GM18505 (cell line): ENCODE data around the gene BRMS1.

ENCODE experiments used
- ATAC-seq: cut with Tn5 transposase; IDR thresholded peaks from one replicate; pipeline ENCODE4 v1.9.1; 2021; ENCODE audit not compliant: unreplicated experiment
- POLR2A ChIP-seq: IDR thresholded peaks from 4 replicates; pipeline ENCODE4 v1.6.1; 2011; ENCODE audit warnings: borderline replicate concordance; ENCODE audit not compliant: insufficient read depth, insufficient read length; ENCODE audit errors: extremely low read depth

BRMS1 gene

GRCh38 chr11:66289548-66290329, 55.2 kb downstream of the BRMS1 start:
- no peak for TF ChIP-seq POLR2A
- ATAC-seq, result peak; percentile 26

DNA sequence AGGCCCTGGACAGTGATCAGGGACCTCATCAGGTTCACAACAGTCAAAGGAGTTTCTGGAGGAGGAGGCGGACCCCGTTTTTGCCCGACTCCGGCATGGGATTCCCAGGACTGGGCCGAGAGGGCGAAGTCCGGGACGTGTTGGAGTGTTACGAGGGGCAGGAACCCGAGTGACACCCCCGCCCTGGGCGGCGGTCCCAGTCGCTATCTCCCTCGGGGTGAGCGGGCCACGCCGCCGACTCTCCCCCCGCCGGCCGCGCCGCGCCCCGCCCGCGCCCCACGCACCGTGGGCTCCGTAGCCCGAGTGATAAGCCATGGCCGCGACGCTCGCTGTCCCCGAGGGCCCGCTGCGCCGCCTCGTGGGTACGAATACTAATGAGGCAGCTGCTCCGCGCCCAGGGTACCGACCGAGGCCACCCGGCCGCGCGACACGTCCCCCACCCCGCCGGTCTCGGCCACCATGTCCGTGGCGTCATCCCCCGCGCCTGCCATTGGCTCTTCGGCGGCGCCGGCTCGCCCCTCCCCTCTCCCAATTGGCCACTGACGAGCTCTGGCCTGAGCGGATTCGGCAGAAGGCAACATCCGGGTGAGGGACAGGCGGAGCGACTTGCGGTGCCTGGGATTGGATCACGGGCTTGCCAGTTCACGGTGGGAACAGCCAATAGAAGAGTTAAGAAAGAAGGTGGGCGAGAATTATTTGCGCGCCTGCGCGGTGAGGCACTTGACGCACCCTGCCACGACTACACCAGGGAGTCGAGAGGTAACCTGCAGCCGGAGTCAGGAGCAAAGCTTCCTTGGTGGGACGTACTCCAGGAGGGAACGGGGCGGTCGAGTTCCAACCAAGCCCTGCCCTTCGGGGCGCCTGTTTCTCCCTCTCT, 56.0 kb downstream of the BRMS1 start, which contains the start of gene YIF1A:
Gene YIF1A (minus strand): TSS at position 473 of the 877 bp plus-strand sequence. CDS start 158 bp downstream, at position 315.
- ATAC-seq, result peak; percentile 86
- peak; percentile 87 for TF ChIP-seq POLR2A

DNA sequence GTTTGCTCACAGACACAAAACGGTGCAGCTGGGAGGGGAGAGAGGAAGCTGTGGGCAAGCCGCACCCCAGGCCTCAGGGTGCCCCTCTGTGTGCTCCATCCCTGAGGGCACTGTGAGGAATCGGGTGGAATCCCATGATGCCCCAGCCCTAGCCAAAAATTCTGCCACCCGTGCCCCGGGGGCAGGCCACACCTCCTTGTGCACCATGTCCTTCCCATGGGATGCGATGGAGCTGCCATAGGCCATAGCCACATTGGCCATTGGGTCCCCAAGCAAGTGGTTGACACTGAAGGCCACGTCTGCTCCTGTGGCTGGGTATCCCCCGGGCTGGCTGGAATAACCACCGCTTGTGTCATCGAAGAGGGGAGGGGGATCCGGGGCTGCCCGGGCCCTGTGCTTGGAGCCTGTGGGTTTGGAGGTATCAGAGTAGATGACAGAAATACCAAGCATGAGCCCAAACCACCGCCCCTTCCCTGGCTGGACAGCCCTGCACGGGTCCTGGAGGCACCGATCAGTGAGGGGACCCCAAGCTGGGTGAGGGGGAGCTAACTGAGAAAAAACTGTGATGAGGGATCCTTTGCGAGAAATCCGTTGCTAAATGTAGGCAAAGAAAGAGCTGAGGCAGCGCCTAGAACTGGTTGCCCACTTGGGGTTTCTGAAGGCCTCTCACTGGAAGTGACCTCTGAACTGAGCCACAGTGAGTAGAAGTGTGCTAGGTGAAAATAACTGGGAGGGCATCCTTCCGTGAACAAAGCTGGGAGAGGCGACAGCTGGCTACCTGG, 56.8 kb downstream of the BRMS1 start:
- no peak for ATAC-seq
- TF ChIP-seq POLR2A, result no peak
